Measurements from ENCODE around the gene SCUBE3.

The SCUBE3 gene

GRCh38 chr6:35213824-35214756 is at the start of gene SCUBE3:
SCUBE3 (plus strand) TSS chr6:35213956; CDS start chr6:35214419, 463 bp downstream.
- peak; percentile 12 for DNase-seq

GRCh38 chr6:35164277-35164676 is 49.5 kb upstream of the SCUBE3 start:
- DNase-seq = no peak

GRCh38 chr6:35164868-35165267 is 48.9 kb upstream of the SCUBE3 start:
- DNase-seq = no peak

- no peak for DNase-seq
These were observed 48.1 kb upstream of the SCUBE3 start for GRCh38 chr6:35165630-35166071.

GRCh38 chr6:35166116-35166515 is 47.6 kb upstream of the SCUBE3 start:
- DNase-seq = no peak

GRCh38 chr6:35166520-35166919 is 47.2 kb upstream of the SCUBE3 start:
- DNase-seq = no peak

- no peak for DNase-seq
These were observed 46.3 kb upstream of the SCUBE3 start for GRCh38 chr6:35167505-35167904.

GRCh38 chr6:35168461-35168861 is 45.3 kb upstream of the SCUBE3 start:
- DNase-seq = no peak

- no peak for DNase-seq
These were observed 43.6 kb upstream of the SCUBE3 start for GRCh38 chr6:35170166-35170565.

- no peak for DNase-seq
These were observed 42.9 kb upstream of the SCUBE3 start for GRCh38 chr6:35170891-35171290.

- DNase-seq = no peak
These were observed 40.7 kb upstream of the SCUBE3 start for GRCh38 chr6:35173044-35173426.

- no peak for DNase-seq
These were observed 40.2 kb upstream of the SCUBE3 start for GRCh38 chr6:35173427-35174087.

GRCh38 chr6:35174088-35174434 is 39.7 kb upstream of the SCUBE3 start:
- no peak for DNase-seq

- no peak for DNase-seq
These were observed 39.3 kb upstream of the SCUBE3 start for GRCh38 chr6:35174501-35174900.

- DNase-seq = no peak
These were observed 37.3 kb upstream of the SCUBE3 start for GRCh38 chr6:35176301-35177024.

GRCh38 chr6:35177157-35177556 is 36.6 kb upstream of the SCUBE3 start:
- DNase-seq = no peak

GRCh38 chr6:35177596-35177995 is 36.2 kb upstream of the SCUBE3 start:
- no peak for DNase-seq

- no peak for DNase-seq
These were observed 35.7 kb upstream of the SCUBE3 start for GRCh38 chr6:35178012-35178411.

- no peak for DNase-seq
These were observed 34.6 kb upstream of the SCUBE3 start for GRCh38 chr6:35178932-35179832.

GRCh38 chr6:35179901-35180535 is 33.7 kb upstream of the SCUBE3 start:
- no peak for DNase-seq

GRCh38 chr6:35181308-35181932 is 32.3 kb upstream of the SCUBE3 start:
- DNase-seq = no peak

All from NCI-H1694 treated with DMSO at 0.1 percent for 48 hours (cell line).